GM12878 (cell line): Measurements from ENCODE around the gene PRM1. TPM values are rescaled to one million over a fixed set of nuclear protein-coding genes. Genes with fewer than 3 reads are reported as not detected.
A peak's percentile ranks its signal among the peaks of the same experiment; 100 is the strongest.

Source experiments
- ATAC-seq: fragments of 200-7000 bp; cut with Tn5 transposase; 3 replicates; pipeline ENCODE4 v1.9.1; 2020; ENCODE audit warnings: mild to moderate bottlenecking, moderate library complexity
- BruUV-seq: library from RNA; stranded (reverse); fragments of 400-500 nt; replicated peaks from 2 replicates; lab custom pipeline; 2021; lab: Mats Ljungman, UMichigan
- CTCF ChIA-PET: fragments of 300-600 bp; sonication (Branson Sonifier 250); formaldehyde crosslinking; extraction: SDS; loops from one replicate; lab custom pipeline; 2021; ENCODE audit warnings: inconsistent platforms; lab: Yijun Ruan, JAX
- POLR2A ChIA-PET: fragments of 350-600 bp; formaldehyde crosslinking; extraction: SDS; loops from one replicate; lab custom pipeline; 2021; ENCODE audit warnings: inconsistent platforms; lab: Charles Lee
- RAD21 ChIA-PET: fragments of 300-600 bp; sonication (Branson Sonifier 250); formaldehyde crosslinking; loops from one replicate; lab custom pipeline; 2023; ENCODE audit warnings: antibody characterized with exemption; ENCODE audit not compliant: unreplicated experiment; lab: Charles Lee
- SMC1A ChIA-PET: fragments of 300-600 bp; sonication (Branson Sonifier 250); formaldehyde crosslinking; loops from one replicate; lab custom pipeline; 2023; ENCODE audit not compliant: unreplicated experiment, uncharacterized antibody; lab: Charles Lee
- DNase-seq: peaks from one replicate; pipeline ENCODE4 v3.0.0-alpha.2; 2011; ENCODE audit warnings: low read depth, low spot score
- FAIRE-seq: peaks from 3 replicates; lab custom pipeline; 2011; peaks lifted over from hg19 to GRCh38; lab: Jason Lieb, UNC
- H2AFZ ChIP-seq: 2 replicates; pipeline ENCODE4 v1.6.0; 2011; ENCODE audit warnings: low read depth, low read length, control low read depth; ENCODE audit not compliant: control insufficient read depth
- H3K27ac ChIP-seq: 2 replicates; pipeline ENCODE4 v1.5.1; 2011; ENCODE audit warnings: control low read depth; ENCODE audit not compliant: control insufficient read depth, insufficient read depth
- H3K27me3 ChIP-seq, 2 experiments: replicated peaks in 1 of 2; 2 replicates each; pipeline versions ENCODE4 v1.6.0 to v1.6.1; 2011; ENCODE audit warnings: low read length in 1 of 2; ENCODE audit not compliant: control insufficient read depth in 2 of 2, insufficient read depth in 2 of 2
- H3K36me3 ChIP-seq, 2 experiments: 2 replicates each; pipeline ENCODE4 v1.5.1; 2011; ENCODE audit warnings: low read length in 1 of 2; ENCODE audit not compliant: control insufficient read depth in 2 of 2, insufficient read depth in 2 of 2
- H3K4me1 ChIP-seq: 2 replicates; pipeline ENCODE4 v1.6.1; 2011; ENCODE audit warnings: mild to moderate bottlenecking, low read length, moderate library complexity, mixed read lengths; ENCODE audit not compliant: control insufficient read depth, insufficient read depth
- H3K4me2 ChIP-seq: 2 replicates; pipeline ENCODE4 v1.6.0; 2011; ENCODE audit warnings: control low read depth; ENCODE audit not compliant: control insufficient read depth, insufficient read depth
- H3K4me3 ChIP-seq: fragments of 200-600 bp; sonication (generic); 2 replicates; pipeline ENCODE4 v1.5.1; 2016
- H3K79me2 ChIP-seq: 2 replicates; pipeline ENCODE4 v1.6.0; 2011; ENCODE audit warnings: low read length; ENCODE audit not compliant: control insufficient read depth, insufficient read depth
- H3K9ac ChIP-seq: 2 replicates; pipeline ENCODE4 v1.8.0; 2011; ENCODE audit warnings: low read length, control low read depth, mixed read lengths; ENCODE audit not compliant: control insufficient read depth, insufficient read depth
- H3K9me3 ChIP-seq: replicated peaks from 3 replicates; pipeline ENCODE4 v1.5.1; 2011; ENCODE audit warnings: mild to moderate bottlenecking, low read length; ENCODE audit not compliant: control insufficient read depth, insufficient read depth
- H4K20me1 ChIP-seq: 2 replicates; pipeline ENCODE4 v1.6.0; 2011; ENCODE audit not compliant: control insufficient read depth, insufficient read depth
- BCL11A ChIP-seq: IDR thresholded peaks from 2 replicates; pipeline ENCODE4 v1.6.1; 2011; ENCODE audit warnings: low read depth, low read length
- CHD1 ChIP-seq: IDR thresholded peaks from 2 replicates; pipeline ENCODE4 v1.6.1; 2012; ENCODE audit warnings: low read depth, low read length, improper control_type of control experiment
- DPF2 ChIP-seq: fragments of 450-650 bp; IDR thresholded peaks from 2 replicates; pipeline ENCODE4 v1.6.1; 2017; ENCODE audit warnings: mild to moderate bottlenecking
- HCFC1 ChIP-seq: fragments of 150-350 bp; IDR thresholded peaks from 2 replicates; pipeline ENCODE4 v1.6.1; 2014; ENCODE audit warnings: low read length
- TARDBP ChIP-seq: IDR thresholded peaks from 2 replicates; pipeline ENCODE4 v1.6.1; 2016; ENCODE audit warnings: borderline replicate concordance
- WGBS: methylation state at CpG from one replicate; pipeline ENCODE4 v1.1.6; 2016; ENCODE audit warnings: low lambda C conversion rate; ENCODE audit not compliant: insufficient replicate concordance, insufficient coverage; ENCODE audit errors: missing lambda C conversion rate; 5-methylcytosine and 5-hydroxymethylcytosine counted together
- in situ Hi-C: fragments of 300-500 bp; cut with MboI; formaldehyde crosslinking; loops from 9 replicates; pipeline ENCODE4 v1.14.3; 2018; ENCODE audit warnings: mixed read lengths
- intact Hi-C: fragments of 100-400 bp; cut with micrococcal nuclease; formaldehyde crosslinking; loops from one replicate; pipeline ENCODE4 v1.14.2; 2022; ENCODE audit not compliant: unreplicated experiment
- polyA plus RNA-seq, 11 experiments: library from polyadenylated mRNA; depleted of rRNA in 4 of 11; unstranded in 6 of 11; stranded (reverse) in 5 of 11; fragments of >200 nt; fragmentation: Nextera tagmentation in 4 of 11; fragmentation: Illumina TruSeq in 1 of 11; extraction: Ambion mirVana in 4 of 11; extraction: Trizol in 1 of 11; gene quantifications; 1 replicate in 1 of 11; 2 replicates in 10 of 11; pipeline versions ENCODE4 v1.2.1 to v1.2.3, GENCODE V29; 2011 to 2016; ENCODE audit warnings: inconsistent platforms in 2 of 11, missing spikeins in 2 of 11, low read depth in 1 of 11
- total RNA-seq, 4 experiments: library from RNA; depleted of rRNA in 3 of 4; stranded (reverse); fragments of >200 nt in 3 of 4; fragmentation: Illumina TruSeq in 1 of 4; extraction: Trizol in 1 of 4; gene quantifications; 2 replicates each; pipeline versions ENCODE4 v1.2.1 to v1.2.3, GENCODE V29; 2013 to 2021
- TF ChIP-seq, protein P1 (sequence below): fragments of 450-650 bp; IDR thresholded peaks from 2 replicates; pipeline ENCODE4 v1.6.1; 2017; ENCODE audit warnings: mild to moderate bottlenecking, low read depth, inconsistent platforms; ENCODE audit not compliant: poor library complexity, severe bottlenecking
- TF ChIP-seq, protein P2 (sequence below): IDR thresholded peaks from 2 replicates; pipeline ENCODE4 v1.6.1; 2012; ENCODE audit warnings: improper control_type of control experiment, low read depth, low read length; ENCODE audit not compliant: insufficient replicate concordance

Gene PRM1
- total and polyA plus RNA-seq, 10 of the 15 experiments (the other 5 are each of a cell fraction or from before 2014, with no cell fraction given): 0.20 TPM; not detected in 9

DNA sequence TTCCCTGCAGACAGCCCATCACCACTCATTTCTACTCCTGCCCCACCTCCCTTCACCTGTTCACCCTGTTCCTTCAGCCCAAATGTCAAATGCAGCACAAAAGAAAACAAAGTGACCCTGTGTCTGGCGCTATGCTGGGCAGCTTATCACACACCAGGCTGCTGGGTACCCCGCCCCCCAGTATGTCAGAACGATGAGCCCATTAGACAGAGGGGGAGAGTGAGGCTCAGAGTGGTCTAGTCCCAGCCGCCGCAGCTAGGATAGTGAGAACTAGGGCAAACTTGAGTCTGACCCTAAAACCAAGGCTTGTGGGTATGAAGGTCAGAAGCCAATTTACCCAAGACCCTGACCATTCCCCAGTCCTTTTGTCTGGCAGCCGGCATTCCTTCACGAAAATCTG, 16.0 kb downstream of the PRM1 start:
- ATAC-seq (no peak), DNase-seq (no peak), FAIRE-seq (no peak)
- H3K27me3 ChIP-seq: no peaks in the 10 kb centered on the region
- intact Hi-C loops (no loop called here), in situ Hi-C loops (no loop called here)
- no peaks in the 10 kb centered on the region for H3K79me2 ChIP-seq
- no peak overlapping the region for H3K27ac ChIP-seq
- no peaks in the 10 kb centered on the region for H4K20me1 ChIP-seq
- ChIA-PET CTCF (interaction anchor here (2.0 kb wide), 1 partner anchor 33 kb away, joined by 5 read pairs; no protein-coding TSS in a partner anchor), POLR2A (interaction anchor here (1.5 kb wide), 1 partner anchor 43 kb away, joined by 5 read pairs; no protein-coding TSS in a partner anchor), SMC1A (interaction anchor here (1.6 to 2.6 kb wide), 2 partner anchors 20 to 33 kb away, joined by 3 to 27 read pairs; no protein-coding TSS in a partner anchor), RAD21 (interaction anchor here (0.7 to 4.2 kb wide), 3 partner anchors 8 to 33 kb away, joined by 3 to 26 read pairs (median 4); partner anchors contain the start of genes PRM3 and SOCS1)
- H3K4me1 ChIP-seq: peaks cover 17% of the 10 kb centered on the region
- no peak overlapping the region for H2AFZ ChIP-seq
- BruUV-seq: no TSS peak
- H3K9ac ChIP-seq: no peak overlapping the region
- no peaks in the 10 kb centered on the region; the same call in 2 of the 3 replicates for H3K9me3 ChIP-seq
- no peaks in the 10 kb centered on the region for H3K36me3 ChIP-seq
- TF ChIP-seq DPF2: no peak
- WGBS: 96% methylated on average over 7 of the region's 7 CpGs
- no peak overlapping the region for H3K4me2 ChIP-seq
- H3K4me3 ChIP-seq: no peak overlapping the region

DNA sequence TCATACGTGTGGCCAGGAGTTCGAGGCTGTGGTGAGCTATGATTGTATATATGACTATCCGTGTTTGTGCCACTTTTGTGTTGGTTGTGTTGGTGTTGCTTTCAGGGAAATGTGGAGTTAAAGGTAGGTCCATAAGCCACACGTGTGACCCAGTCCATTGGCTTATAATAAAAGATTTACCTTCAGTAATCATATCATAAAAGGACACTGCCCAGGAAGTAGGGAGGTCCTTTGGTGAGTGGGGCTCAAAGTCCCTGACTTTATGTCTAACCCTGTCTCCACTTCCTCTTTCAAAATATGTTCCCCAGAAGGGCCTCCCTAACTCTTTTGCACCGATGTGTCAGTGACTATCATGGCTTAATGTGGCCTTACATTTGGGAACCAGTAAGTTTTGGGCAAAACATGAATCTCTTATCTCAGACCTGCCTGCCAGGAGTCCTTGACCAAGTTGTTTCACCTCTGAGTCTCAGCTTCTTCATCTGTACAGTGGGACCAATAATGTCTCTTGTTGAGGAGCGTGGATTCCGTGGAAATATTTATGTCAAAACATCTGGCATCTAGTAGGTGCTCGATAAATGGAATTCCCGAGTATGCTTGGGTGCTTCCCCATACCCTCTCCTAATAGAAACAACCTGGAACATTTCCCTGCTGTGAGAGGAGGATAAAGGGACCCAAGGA, 16.8 kb downstream of the PRM1 start:
- WGBS: 54% methylated on average over 9 of the region's 9 CpGs
- H3K4me2 ChIP-seq: peak overlapping the region; percentile 56
- no peaks in the 10 kb centered on the region for H3K27me3 ChIP-seq
- peak overlapping the region; percentile 57 for H2AFZ ChIP-seq
- in situ Hi-C loops: no loop called here
- intact Hi-C loops: no loop called here
- CTCF ChIA-PET: interaction anchor here (1.5 to 11.0 kb wide), 3 partner anchors 34 to 293 kb away, joined by 3 to 170 read pairs (median 5); no protein-coding TSS in a partner anchor
- H3K36me3 ChIP-seq: no peaks in the 10 kb centered on the region
- POLR2A ChIA-PET: interaction anchor here (0.9 to 1.5 kb wide), 4 partner anchors 33 to 48 kb away, joined by 3 to 6 read pairs (median 4); no protein-coding TSS in a partner anchor
- RAD21 ChIA-PET: interaction anchor here (0.7 to 4.2 kb wide), 5 partner anchors 9 to 34 kb away, joined by 3 to 26 read pairs (median 4); partner anchors contain the start of genes PRM3 and SOCS1
- DNase-seq (no peak), FAIRE-seq (peak; percentile 38), ATAC-seq (peak; percentile 79)
- no peaks in the 10 kb centered on the region for H3K79me2 ChIP-seq
- SMC1A ChIA-PET: interaction anchor here (0.6 to 2.6 kb wide), 7 partner anchors 10 to 92 kb away, joined by 3 to 27 read pairs (median 3); no protein-coding TSS in a partner anchor
- H3K4me1 ChIP-seq: peaks cover 19% of the 10 kb centered on the region
- no TSS peak for BruUV-seq
- no peak overlapping the region; the same call in 1 of the 2 replicates for H3K9ac ChIP-seq
- H3K9me3 ChIP-seq: no peaks in the 10 kb centered on the region; the same call in 2 of the 3 replicates
- no peak overlapping the region for H3K4me3 ChIP-seq
- peak overlapping the region; percentile 45; the same call in 1 of the 2 replicates for H3K27ac ChIP-seq
- no peaks in the 10 kb centered on the region for H4K20me1 ChIP-seq
- TF ChIP-seq, protein P1, sequence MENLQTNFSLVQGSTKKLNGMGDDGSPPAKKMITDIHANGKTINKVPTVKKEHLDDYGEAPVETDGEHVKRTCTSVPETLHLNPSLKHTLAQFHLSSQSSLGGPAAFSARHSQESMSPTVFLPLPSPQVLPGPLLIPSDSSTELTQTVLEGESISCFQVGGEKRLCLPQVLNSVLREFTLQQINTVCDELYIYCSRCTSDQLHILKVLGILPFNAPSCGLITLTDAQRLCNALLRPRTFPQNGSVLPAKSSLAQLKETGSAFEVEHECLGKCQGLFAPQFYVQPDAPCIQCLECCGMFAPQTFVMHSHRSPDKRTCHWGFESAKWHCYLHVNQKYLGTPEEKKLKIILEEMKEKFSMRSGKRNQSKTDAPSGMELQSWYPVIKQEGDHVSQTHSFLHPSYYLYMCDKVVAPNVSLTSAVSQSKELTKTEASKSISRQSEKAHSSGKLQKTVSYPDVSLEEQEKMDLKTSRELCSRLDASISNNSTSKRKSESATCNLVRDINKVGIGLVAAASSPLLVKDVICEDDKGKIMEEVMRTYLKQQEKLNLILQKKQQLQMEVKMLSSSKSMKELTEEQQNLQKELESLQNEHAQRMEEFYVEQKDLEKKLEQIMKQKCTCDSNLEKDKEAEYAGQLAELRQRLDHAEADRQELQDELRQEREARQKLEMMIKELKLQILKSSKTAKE: peak; percentile 11
- TF ChIP-seq BCL11A (no peak), TARDBP (no peak), HCFC1 (no peak), CHD1 (no peak)
- TF ChIP-seq, protein P2, sequence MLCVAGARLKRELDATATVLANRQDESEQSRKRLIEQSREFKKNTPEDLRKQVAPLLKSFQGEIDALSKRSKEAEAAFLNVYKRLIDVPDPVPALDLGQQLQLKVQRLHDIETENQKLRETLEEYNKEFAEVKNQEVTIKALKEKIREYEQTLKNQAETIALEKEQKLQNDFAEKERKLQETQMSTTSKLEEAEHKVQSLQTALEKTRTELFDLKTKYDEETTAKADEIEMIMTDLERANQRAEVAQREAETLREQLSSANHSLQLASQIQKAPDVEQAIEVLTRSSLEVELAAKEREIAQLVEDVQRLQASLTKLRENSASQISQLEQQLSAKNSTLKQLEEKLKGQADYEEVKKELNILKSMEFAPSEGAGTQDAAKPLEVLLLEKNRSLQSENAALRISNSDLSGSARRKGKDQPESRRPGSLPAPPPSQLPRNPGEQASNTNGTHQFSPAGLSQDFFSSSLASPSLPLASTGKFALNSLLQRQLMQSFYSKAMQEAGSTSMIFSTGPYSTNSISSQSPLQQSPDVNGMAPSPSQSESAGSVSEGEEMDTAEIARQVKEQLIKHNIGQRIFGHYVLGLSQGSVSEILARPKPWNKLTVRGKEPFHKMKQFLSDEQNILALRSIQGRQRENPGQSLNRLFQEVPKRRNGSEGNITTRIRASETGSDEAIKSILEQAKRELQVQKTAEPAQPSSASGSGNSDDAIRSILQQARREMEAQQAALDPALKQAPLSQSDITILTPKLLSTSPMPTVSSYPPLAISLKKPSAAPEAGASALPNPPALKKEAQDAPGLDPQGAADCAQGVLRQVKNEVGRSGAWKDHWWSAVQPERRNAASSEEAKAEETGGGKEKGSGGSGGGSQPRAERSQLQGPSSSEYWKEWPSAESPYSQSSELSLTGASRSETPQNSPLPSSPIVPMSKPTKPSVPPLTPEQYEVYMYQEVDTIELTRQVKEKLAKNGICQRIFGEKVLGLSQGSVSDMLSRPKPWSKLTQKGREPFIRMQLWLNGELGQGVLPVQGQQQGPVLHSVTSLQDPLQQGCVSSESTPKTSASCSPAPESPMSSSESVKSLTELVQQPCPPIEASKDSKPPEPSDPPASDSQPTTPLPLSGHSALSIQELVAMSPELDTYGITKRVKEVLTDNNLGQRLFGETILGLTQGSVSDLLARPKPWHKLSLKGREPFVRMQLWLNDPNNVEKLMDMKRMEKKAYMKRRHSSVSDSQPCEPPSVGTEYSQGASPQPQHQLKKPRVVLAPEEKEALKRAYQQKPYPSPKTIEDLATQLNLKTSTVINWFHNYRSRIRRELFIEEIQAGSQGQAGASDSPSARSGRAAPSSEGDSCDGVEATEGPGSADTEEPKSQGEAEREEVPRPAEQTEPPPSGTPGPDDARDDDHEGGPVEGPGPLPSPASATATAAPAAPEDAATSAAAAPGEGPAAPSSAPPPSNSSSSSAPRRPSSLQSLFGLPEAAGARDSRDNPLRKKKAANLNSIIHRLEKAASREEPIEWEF: no peak
